PC-9 (cell line): Measurements from ENCODE around the gene ZNF280A. TPM values are rescaled to one million over a fixed set of nuclear protein-coding genes. Genes with fewer than 3 reads are reported as not detected.
"Not testable (repeated sequence)": the region's sequence is repeated elsewhere in the genome, so short reads cannot be mapped to it uniquely, and the experiment has no call there.

Experiments used
- BruUV-seq: library from RNA; stranded (reverse); fragments of 400-500 nt; replicated peaks from 2 replicates; lab custom pipeline; 2021; lab: Mats Ljungman, UMichigan
- CTCF ChIA-PET: fragments of 300-600 bp; sonication (Branson Sonifier 250); formaldehyde crosslinking; loops from one replicate; lab custom pipeline; 2022; ENCODE audit warnings: antibody characterized with exemption; lab: Charles Lee
- POLR2A ChIA-PET: fragments of 300-600 bp; sonication (Branson Sonifier 250); formaldehyde crosslinking; loops from one replicate; lab custom pipeline; 2022; ENCODE audit warnings: antibody characterized with exemption; ENCODE audit not compliant: unreplicated experiment; lab: Charles Lee
- DNase-seq, 2 experiments: peaks; one replicate each; pipeline versions ENCODE4 v3.0.0 to v3.0.0-alpha.2; 2015 to 2022; ENCODE audit warnings: mixed read lengths in 1 of 2
- H2AFZ ChIP-seq: fragments of 200-600 bp; sonication (generic); 2 replicates; pipeline ENCODE4 v1.8.1; 2017; ENCODE audit warnings: antibody characterized with exemption
- H3F3A ChIP-seq: fragments of 200-600 bp; sonication (generic); 2 replicates; pipeline ENCODE4 v1.8.1; 2017; ENCODE audit warnings: antibody characterized with exemption, mild to moderate bottlenecking, low read depth; ENCODE audit not compliant: insufficient read depth
- H3K27ac ChIP-seq: fragments of 200-600 bp; sonication (generic); 2 replicates; pipeline ENCODE4 v1.6.1; 2016; ENCODE audit warnings: mixed run types
- H3K27me3 ChIP-seq: fragments of 200-600 bp; sonication (generic); 2 replicates; pipeline ENCODE4 v1.6.1; 2016; ENCODE audit warnings: low read depth, mixed run types; ENCODE audit not compliant: insufficient read depth
- H3K36me3 ChIP-seq: fragments of 200-600 bp; sonication (generic); 2 replicates; pipeline ENCODE4 v1.6.1; 2016; ENCODE audit warnings: low read depth, mixed run types
- H3K4me1 ChIP-seq: fragments of 200-600 bp; sonication (generic); replicated peaks from 2 replicates; pipeline ENCODE4 v1.6.1; 2016; ENCODE audit warnings: mixed run types; ENCODE audit not compliant: insufficient read depth
- H3K4me2 ChIP-seq: fragments of 200-600 bp; sonication (generic); 2 replicates; pipeline ENCODE4 v1.6.1; 2017; ENCODE audit warnings: mixed run types
- H3K4me3 ChIP-seq: fragments of 200-600 bp; sonication (generic); 2 replicates; pipeline ENCODE4 v1.6.1; 2016; ENCODE audit warnings: mixed run types
- H3K79me2 ChIP-seq: fragments of 200-600 bp; sonication (generic); 2 replicates; pipeline ENCODE4 v1.6.1; 2017; ENCODE audit warnings: low read depth, mixed run types
- H3K9me2 ChIP-seq: fragments of 200-600 bp; sonication (generic); 2 replicates; pipeline ENCODE4 v1.8.1; 2017; ENCODE audit warnings: mild to moderate bottlenecking; ENCODE audit not compliant: insufficient read depth
- H3K9me3 ChIP-seq: fragments of 200-600 bp; sonication (generic); 2 replicates; pipeline ENCODE4 v1.8.1; 2016; ENCODE audit warnings: low read depth; ENCODE audit not compliant: insufficient read depth
- H4K20me1 ChIP-seq: fragments of 200-600 bp; sonication (generic); 2 replicates; pipeline ENCODE4 v1.8.1; 2017; ENCODE audit not compliant: insufficient read depth
- EZH2 ChIP-seq: fragments of 200-600 bp; sonication (generic); IDR thresholded peaks from 2 replicates; pipeline ENCODE4 v1.8.0; 2017; ENCODE audit warnings: antibody characterized with exemption, low read depth
- intact Hi-C: fragments of 100-400 bp; cut with micrococcal nuclease; formaldehyde crosslinking; loops from one replicate; pipeline ENCODE4 v1.10.0; 2022; ENCODE audit not compliant: unreplicated experiment
- total RNA-seq: library from RNA; stranded (reverse); gene quantifications from 2 replicates; pipeline ENCODE4 v1.2.3, GENCODE V29; 2021
- TF ChIP-seq, protein P1 (sequence below): fragments of 200-600 bp; sonication (generic); conservative IDR thresholded peaks from 2 replicates; pipeline ENCODE4 v1.6.1; 2017; ENCODE audit warnings: mixed run types, antibody characterized with exemption, mild to moderate bottlenecking, moderate library complexity

Gene ZNF280A
- total RNA-seq, 1 experiment from 2014 or later = not detected

DNA sequence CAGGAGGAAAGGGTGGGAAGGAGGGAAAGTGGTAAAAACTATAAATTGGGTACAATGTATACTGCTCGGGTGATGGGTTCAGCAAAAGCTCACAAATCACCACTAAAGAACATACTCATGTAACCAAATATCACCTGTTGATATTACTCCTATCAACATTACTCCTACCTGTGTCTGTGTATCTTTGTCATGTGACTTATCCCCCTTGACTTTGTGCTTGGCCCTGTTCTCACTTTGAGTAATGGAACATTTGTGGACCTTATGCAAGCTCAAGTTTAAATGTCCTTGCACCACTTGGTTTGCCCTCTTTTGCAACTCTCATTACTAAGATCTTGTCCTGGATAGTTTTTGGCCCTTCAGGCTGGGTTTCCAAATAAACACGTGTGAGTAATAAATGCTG is 50.5 kb downstream of the ZNF280A start:
- POLR2A ChIA-PET = no interaction called here
- no peak for DNase-seq
- intact Hi-C loops = no loop called here
- H3K4me1 ChIP-seq = no peaks in the 10 kb centered on the region
- no peak overlapping the region for H2AFZ ChIP-seq
- no peak overlapping the region for H3K4me3 ChIP-seq
- no peaks in the 10 kb centered on the region for H3K79me2 ChIP-seq
- H3K9me3 ChIP-seq = peaks cover 18% of the 10 kb centered on the region
- CTCF ChIA-PET = no interaction called here
- no peaks in the 10 kb centered on the region for H3K36me3 ChIP-seq
- no peak overlapping the region for H3K27ac ChIP-seq
- H3K27me3 ChIP-seq = peaks cover 33% of the 10 kb centered on the region; the same call in 1 of the 2 replicates
- BruUV-seq = no TSS peak
- H4K20me1 ChIP-seq = no peaks in the 10 kb centered on the region
- no peak overlapping the region for H3K4me2 ChIP-seq
- TF ChIP-seq EZH2 = no peak
- TF ChIP-seq, protein P1, sequence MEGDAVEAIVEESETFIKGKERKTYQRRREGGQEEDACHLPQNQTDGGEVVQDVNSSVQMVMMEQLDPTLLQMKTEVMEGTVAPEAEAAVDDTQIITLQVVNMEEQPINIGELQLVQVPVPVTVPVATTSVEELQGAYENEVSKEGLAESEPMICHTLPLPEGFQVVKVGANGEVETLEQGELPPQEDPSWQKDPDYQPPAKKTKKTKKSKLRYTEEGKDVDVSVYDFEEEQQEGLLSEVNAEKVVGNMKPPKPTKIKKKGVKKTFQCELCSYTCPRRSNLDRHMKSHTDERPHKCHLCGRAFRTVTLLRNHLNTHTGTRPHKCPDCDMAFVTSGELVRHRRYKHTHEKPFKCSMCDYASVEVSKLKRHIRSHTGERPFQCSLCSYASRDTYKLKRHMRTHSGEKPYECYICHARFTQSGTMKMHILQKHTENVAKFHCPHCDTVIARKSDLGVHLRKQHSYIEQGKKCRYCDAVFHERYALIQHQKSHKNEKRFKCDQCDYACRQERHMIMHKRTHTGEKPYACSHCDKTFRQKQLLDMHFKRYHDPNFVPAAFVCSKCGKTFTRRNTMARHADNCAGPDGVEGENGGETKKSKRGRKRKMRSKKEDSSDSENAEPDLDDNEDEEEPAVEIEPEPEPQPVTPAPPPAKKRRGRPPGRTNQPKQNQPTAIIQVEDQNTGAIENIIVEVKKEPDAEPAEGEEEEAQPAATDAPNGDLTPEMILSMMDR = no peak
- H3F3A ChIP-seq = no peaks in the 10 kb centered on the region
- H3K9me2 ChIP-seq = no peaks in the 10 kb centered on the region

DNA sequence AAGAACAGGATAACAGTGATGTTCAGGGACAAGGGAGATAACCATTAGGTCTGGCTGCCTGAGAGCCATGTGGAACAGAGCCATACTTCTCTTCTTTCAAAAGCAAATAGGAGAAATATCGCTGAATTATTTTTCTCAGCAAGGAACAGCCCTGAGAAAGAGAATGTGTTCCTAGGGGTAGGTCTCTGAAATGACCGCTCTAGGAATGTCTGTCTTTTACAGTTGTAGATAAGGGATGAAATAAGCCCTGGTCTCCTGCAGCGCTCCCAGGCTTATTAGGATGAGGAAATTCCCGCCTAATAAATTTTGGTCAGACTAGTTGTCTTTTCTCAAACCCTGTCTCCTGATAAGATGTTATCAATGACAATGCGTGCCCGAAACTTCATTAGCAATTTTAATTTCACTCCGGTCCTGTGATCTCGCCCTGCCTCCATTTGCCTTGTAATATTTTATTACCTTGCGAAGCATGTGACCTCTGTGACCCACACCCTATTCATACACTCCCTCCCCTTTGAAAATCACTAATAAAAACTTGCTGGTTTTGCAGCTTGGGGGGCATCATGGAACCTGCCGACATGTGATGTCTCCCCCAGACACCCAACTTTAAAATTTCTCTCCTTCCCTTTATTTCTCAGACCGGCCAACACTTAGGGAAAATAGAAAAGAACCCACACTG is 51.1 kb downstream of the ZNF280A start:
- H3F3A ChIP-seq, DNase-seq, H3K9me2 ChIP-seq, POLR2A ChIA-PET, H3K27ac ChIP-seq, H2AFZ ChIP-seq, H3K4me1 ChIP-seq, CTCF ChIA-PET, H3K36me3 ChIP-seq, intact Hi-C loops, H3K4me2 ChIP-seq, H3K79me2 ChIP-seq, H4K20me1 ChIP-seq, BruUV-seq, H3K4me3 ChIP-seq: not testable (repeated sequence)
- peaks cover 18% of the 10 kb centered on the region for H3K9me3 ChIP-seq
- H3K27me3 ChIP-seq = peaks cover 36% of the 10 kb centered on the region; the same call in 1 of the 2 replicates

- Histone ChIP-seq H4K20me1 (no peaks in the 10 kb centered on the region), H3K4me3 (no peak overlapping the region), H3K4me2 (no peak overlapping the region), H3K4me1 (no peaks in the 10 kb centered on the region), H3K9me3 (peaks cover 18% of the 10 kb centered on the region), H3K79me2 (no peaks in the 10 kb centered on the region), H3K27ac (no peak overlapping the region), H3K9me2 (no peaks in the 10 kb centered on the region), H3K36me3 (no peaks in the 10 kb centered on the region), H3F3A (no peaks in the 10 kb centered on the region), H2AFZ (no peak overlapping the region), H3K27me3 (peaks cover 29% of the 10 kb centered on the region; the same call in 1 of the 2 replicates)
- ChIA-PET CTCF (no interaction called here), POLR2A (interaction anchor here (0.7 kb wide), 1 partner anchor 463 kb away, joined by 5 read pairs; no protein-coding TSS in a partner anchor)
- no peak for TF ChIP-seq EZH2
- TF ChIP-seq, protein P1 = no peak
- BruUV-seq = no TSS peak
- intact Hi-C loops = no loop called here
- DNase-seq = no peak
These were observed 53.0 kb downstream of the ZNF280A start for GRCh38 chr22:22467112-22467511.
